ENCODE results near the gene DGKG.

DGKG gene

DNA sequence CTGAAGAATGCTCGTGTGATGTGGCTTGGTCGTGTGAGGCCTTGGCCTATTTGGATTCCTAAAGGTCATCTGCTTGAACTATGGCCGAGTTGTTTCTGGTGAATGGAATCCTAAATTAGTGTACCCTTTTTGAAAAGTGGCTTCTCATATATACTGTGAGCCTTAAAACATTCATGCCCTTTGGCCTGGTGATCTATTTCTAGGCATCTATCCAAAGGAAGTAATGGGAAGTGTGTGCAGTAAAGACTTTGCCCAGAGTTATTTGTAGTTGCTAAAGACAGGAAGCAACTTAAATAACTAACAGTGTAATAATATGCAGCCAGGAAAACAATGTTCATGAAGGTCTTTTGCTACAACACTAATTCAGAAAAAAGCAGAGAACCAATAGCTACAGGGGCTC is 3.0 kb downstream of the DGKG start:
- H3K27ac ChIP-seq (replicated peaks): peak overlapping the region; percentile 18; the same call in 1 of the 2 replicates
- TF ChIP-seq POLR2AphosphoS5 (IDR thresholded peaks at IDR 0.05; ENCODE audit: low read depth) (no peak), SPI1 (IDR thresholded peaks at IDR 0.05; ENCODE audit: borderline replicate concordance, low read depth) (peak; percentile 27; the same call in 1 of the 2 replicates), GABPA (IDR thresholded peaks at IDR 0.05; ENCODE audit: low read depth) (no peak)
- TF ChIP-seq, protein P1, sequence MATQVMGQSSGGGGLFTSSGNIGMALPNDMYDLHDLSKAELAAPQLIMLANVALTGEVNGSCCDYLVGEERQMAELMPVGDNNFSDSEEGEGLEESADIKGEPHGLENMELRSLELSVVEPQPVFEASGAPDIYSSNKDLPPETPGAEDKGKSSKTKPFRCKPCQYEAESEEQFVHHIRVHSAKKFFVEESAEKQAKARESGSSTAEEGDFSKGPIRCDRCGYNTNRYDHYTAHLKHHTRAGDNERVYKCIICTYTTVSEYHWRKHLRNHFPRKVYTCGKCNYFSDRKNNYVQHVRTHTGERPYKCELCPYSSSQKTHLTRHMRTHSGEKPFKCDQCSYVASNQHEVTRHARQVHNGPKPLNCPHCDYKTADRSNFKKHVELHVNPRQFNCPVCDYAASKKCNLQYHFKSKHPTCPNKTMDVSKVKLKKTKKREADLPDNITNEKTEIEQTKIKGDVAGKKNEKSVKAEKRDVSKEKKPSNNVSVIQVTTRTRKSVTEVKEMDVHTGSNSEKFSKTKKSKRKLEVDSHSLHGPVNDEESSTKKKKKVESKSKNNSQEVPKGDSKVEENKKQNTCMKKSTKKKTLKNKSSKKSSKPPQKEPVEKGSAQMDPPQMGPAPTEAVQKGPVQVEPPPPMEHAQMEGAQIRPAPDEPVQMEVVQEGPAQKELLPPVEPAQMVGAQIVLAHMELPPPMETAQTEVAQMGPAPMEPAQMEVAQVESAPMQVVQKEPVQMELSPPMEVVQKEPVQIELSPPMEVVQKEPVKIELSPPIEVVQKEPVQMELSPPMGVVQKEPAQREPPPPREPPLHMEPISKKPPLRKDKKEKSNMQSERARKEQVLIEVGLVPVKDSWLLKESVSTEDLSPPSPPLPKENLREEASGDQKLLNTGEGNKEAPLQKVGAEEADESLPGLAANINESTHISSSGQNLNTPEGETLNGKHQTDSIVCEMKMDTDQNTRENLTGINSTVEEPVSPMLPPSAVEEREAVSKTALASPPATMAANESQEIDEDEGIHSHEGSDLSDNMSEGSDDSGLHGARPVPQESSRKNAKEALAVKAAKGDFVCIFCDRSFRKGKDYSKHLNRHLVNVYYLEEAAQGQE (IDR thresholded peaks at IDR 0.05; ENCODE audit: insufficient replicate concordance, low read depth): no peak
- TF ChIP-seq, protein P2, sequence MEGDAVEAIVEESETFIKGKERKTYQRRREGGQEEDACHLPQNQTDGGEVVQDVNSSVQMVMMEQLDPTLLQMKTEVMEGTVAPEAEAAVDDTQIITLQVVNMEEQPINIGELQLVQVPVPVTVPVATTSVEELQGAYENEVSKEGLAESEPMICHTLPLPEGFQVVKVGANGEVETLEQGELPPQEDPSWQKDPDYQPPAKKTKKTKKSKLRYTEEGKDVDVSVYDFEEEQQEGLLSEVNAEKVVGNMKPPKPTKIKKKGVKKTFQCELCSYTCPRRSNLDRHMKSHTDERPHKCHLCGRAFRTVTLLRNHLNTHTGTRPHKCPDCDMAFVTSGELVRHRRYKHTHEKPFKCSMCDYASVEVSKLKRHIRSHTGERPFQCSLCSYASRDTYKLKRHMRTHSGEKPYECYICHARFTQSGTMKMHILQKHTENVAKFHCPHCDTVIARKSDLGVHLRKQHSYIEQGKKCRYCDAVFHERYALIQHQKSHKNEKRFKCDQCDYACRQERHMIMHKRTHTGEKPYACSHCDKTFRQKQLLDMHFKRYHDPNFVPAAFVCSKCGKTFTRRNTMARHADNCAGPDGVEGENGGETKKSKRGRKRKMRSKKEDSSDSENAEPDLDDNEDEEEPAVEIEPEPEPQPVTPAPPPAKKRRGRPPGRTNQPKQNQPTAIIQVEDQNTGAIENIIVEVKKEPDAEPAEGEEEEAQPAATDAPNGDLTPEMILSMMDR (IDR thresholded peaks at IDR 0.05; ENCODE audit: insufficient read depth, low read length): no peak
- H3K27me3 ChIP-seq (ENCODE audit: insufficient read depth, poor library complexity, severe bottlenecking): no peaks in the 10 kb centered on the region
- no peak overlapping the region for H3K4me3 ChIP-seq (replicated peaks; ENCODE audit: insufficient read depth, low read length)
- no peak for DNase-seq (ENCODE audit: low read depth in 1 of 2, low spot score in 1 of 2)

DNA sequence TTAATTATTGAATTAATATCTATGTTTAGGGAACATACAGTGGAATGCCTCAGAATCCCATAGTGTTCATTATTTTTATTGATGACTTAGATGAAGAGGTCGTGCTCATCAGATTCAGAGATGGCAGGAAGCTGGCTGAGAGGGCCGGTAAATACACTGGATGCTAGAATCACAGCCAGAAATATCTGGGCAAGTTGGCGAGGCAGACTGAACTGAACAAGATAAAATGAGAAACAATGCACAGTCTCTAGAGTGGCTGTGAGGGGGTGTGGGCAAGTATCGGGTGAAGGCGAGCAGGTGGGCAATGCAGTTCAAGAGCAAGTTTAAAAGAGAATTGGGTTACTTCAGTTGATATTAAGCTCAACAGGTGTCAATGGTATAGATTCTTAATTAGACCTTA is 5.9 kb downstream of the DGKG start:
- Histone ChIP-seq H3K27ac (replicated peaks) (no peak overlapping the region), H3K27me3 (ENCODE audit: insufficient read depth, poor library complexity, severe bottlenecking) (no peaks in the 10 kb centered on the region), H3K4me3 (replicated peaks; ENCODE audit: insufficient read depth, low read length) (no peak overlapping the region)
- TF ChIP-seq GABPA (IDR thresholded peaks at IDR 0.05; ENCODE audit: low read depth) (no peak), POLR2AphosphoS5 (IDR thresholded peaks at IDR 0.05; ENCODE audit: low read depth) (no peak), SPI1 (IDR thresholded peaks at IDR 0.05; ENCODE audit: borderline replicate concordance, low read depth) (no peak)
- TF ChIP-seq, protein P1 (IDR thresholded peaks at IDR 0.05; ENCODE audit: insufficient replicate concordance, low read depth): no peak
- TF ChIP-seq, protein P2 (IDR thresholded peaks at IDR 0.05; ENCODE audit: insufficient read depth, low read length): no peak
- DNase-seq (ENCODE audit: low read depth in 1 of 2, low spot score in 1 of 2): no peak

DNA sequence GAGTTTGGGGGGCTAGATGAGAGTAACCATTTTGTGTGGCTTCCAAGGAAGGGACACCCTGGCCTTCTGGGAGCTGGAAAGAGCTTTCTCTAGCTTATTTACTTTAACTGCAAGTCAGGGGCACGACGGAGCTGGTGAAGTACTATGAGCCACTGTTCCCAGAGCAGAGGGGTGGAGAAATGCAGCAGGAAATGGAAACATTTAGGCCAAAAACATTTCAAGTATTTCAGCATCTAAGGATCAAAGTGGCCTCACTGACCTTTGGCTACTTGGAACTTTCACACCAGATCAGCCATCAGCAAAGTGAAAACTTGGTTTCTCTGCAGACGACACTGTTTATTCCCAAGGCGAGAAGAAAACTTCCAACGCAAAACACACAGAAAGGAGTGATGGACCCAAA is 7.9 kb downstream of the DGKG start:
- no peak for TF ChIP-seq SPI1 (IDR thresholded peaks at IDR 0.05; ENCODE audit: borderline replicate concordance, low read depth)
- TF ChIP-seq, protein P2 (IDR thresholded peaks at IDR 0.05; ENCODE audit: insufficient read depth, low read length): no peak
- TF ChIP-seq POLR2AphosphoS5 (IDR thresholded peaks at IDR 0.05; ENCODE audit: low read depth): no peak
- no peak for TF ChIP-seq GABPA (IDR thresholded peaks at IDR 0.05; ENCODE audit: low read depth)
- TF ChIP-seq, protein P1 (IDR thresholded peaks at IDR 0.05; ENCODE audit: insufficient replicate concordance, low read depth): no peak
- DNase-seq (ENCODE audit: low read depth in 1 of 2, low spot score in 1 of 2): no peak
- Histone ChIP-seq H3K4me3 (replicated peaks; ENCODE audit: insufficient read depth, low read length) (no peak overlapping the region), H3K27ac (replicated peaks) (no peak overlapping the region), H3K27me3 (ENCODE audit: insufficient read depth, poor library complexity, severe bottlenecking) (no peaks in the 10 kb centered on the region)

All from HL-60 (cell line).